Ectodermal cell (in vitro differentiated cells): Measurements from ENCODE around the gene SNCAIP.

ENCODE experiments used
- H3K27ac ChIP-seq: 2 replicates; pipeline ENCODE4 v1.7.0; 2013; ENCODE audit warnings: mild to moderate bottlenecking, low read depth, low read length; ENCODE audit not compliant: insufficient read depth, poor library complexity, severe bottlenecking
- H3K27me3 ChIP-seq: 2 replicates; pipeline ENCODE4 v1.7.0; 2013; ENCODE audit warnings: mild to moderate bottlenecking, low read length; ENCODE audit not compliant: insufficient read depth, control insufficient read depth, poor library complexity, severe bottlenecking
- H3K36me3 ChIP-seq: one replicate; pipeline ENCODE4 v1.7.0; 2013; ENCODE audit warnings: low read length; ENCODE audit not compliant: control insufficient read depth, insufficient read depth
- H3K4me1 ChIP-seq: one replicate; pipeline ENCODE4 v1.7.0; 2013; ENCODE audit warnings: low read length; ENCODE audit not compliant: control insufficient read depth, insufficient read depth
- H3K4me3 ChIP-seq: 2 replicates; pipeline ENCODE4 v1.7.0; 2013; ENCODE audit warnings: low read depth, low read length, control low read depth; ENCODE audit not compliant: insufficient read depth
- H3K9me3 ChIP-seq: 2 replicates; pipeline ENCODE4 v1.7.0; 2013; ENCODE audit warnings: mild to moderate bottlenecking, low read length, moderate library complexity; ENCODE audit not compliant: control insufficient read depth
- WGBS, 2 experiments: methylation state at CpG; one replicate each; pipeline ENCODE4 v1.1.7; 2013; ENCODE audit warnings: missing lambda C conversion rate in 2 of 2; 5-methylcytosine and 5-hydroxymethylcytosine counted together

Gene SNCAIP

DNA sequence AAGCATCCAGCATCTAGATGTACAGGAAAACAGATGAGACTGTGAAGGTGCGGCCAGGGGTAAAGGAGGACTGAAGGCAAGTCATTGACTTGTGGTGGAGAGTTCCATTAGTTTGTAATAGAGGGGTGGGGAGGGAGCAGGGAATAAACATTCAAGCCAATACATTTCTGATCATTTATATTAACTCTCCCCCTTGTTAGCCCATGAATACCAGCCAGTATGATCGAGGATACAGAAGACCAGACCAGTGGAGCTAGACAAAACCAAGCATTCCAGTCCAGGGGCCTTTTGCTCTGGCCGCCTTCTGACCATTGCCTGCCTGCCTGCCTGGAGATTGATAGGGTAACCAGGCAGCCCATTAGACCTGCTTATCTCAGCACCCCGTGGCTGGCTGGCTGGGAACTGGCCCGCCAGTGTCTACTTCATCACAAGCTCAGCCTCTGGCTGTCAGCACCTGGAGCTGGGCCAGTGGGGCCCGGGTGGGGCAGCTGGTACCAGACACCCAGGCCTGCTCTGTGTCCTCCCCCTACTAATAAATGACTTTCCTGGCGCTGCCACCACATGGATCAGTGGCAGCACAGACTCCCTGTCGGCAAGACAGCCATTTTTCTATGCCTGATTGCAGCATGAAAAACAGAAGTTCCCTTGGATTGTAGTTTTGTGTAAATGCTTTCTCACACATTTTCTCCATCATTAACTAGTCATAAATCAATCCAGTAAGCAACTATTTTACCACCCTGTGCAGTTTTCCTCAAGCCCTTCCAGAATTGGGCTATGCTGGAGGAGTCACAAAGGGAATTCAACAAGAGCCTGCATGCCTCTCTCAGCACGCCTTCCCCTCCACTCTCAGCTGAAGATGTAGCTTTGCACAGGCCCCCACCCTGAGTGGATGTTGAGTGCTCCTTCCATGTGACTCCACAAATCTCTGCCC is 181.3 kb downstream of the SNCAIP start:
- no peaks in the 10 kb centered on the region for H3K27me3 ChIP-seq
- H3K4me1 ChIP-seq = no peaks in the 10 kb centered on the region
- WGBS, 2 experiments = 78 to 79% methylated on average over 9 of the region's 9 CpGs
- H3K9me3 ChIP-seq = no peaks in the 10 kb centered on the region
- H3K36me3 ChIP-seq = no peaks in the 10 kb centered on the region
- H3K4me3 ChIP-seq = no peak overlapping the region
- H3K27ac ChIP-seq = no peak overlapping the region

GRCh38 chr5:122494109-122494508 is 182.1 kb downstream of the SNCAIP start:
- 90 to 93% methylated on average over 4 of the region's 4 CpGs for WGBS, 2 experiments
- H3K9me3 ChIP-seq = no peaks in the 10 kb centered on the region
- H3K27ac ChIP-seq = no peak overlapping the region

DNA sequence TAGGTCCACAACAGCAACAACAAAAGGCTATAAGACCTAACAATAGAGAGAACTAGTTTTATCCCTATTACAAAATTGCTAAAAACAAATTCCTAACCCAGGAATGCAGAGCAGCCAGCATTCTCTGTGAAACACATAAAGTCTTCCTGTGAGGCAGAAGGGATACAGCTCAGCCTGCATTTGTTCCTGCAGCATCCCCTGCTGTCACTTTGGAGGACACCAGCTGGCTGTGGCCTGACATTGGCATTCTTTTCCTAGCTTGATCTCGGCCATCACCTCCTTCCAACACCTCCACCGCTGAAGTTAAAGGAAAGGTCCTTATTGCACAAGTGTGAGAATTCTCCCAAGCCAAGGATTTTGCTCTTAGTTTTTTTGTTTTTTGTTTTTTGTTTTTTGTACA is 186.1 kb downstream of the SNCAIP start:
- H3K27ac ChIP-seq = no peak overlapping the region
- 4 to 7% methylated on average over 2 of the region's 2 CpGs for WGBS, 2 experiments
- H3K27me3 ChIP-seq = no peaks in the 10 kb centered on the region
- no peaks in the 10 kb centered on the region for H3K36me3 ChIP-seq
- no peaks in the 10 kb centered on the region for H3K9me3 ChIP-seq
- H3K4me1 ChIP-seq = peaks cover 4% of the 10 kb centered on the region
- H3K4me3 ChIP-seq = no peak overlapping the region

More at GRCh38 chr5:122494109-122494508, 182.1 kb downstream of the SNCAIP start:
- Histone ChIP-seq H3K4me1 (no peaks in the 10 kb centered on the region), H3K4me3 (no peak overlapping the region), H3K36me3 (no peaks in the 10 kb centered on the region), H3K27me3 (no peaks in the 10 kb centered on the region)

DNA sequence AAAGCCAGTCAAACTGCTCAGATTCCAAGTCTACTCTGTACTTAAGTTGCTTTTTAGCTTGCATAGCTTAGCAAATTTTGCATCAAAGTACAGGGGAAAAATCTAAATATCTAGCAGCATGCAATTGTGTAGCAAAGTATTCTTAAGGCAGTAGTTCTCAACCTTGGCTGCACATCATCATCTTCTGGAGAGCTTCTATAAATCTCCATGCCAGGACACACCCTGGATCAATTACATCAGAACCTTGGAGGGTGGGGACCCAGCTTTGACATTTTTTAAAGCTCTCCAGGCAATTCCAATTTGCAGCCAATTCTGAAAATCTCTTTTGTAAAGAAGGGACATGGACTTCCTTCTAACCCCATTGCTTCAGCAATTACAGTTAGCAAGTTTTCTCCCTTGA is 187.5 kb downstream of the SNCAIP start:
- no peak overlapping the region for H3K4me3 ChIP-seq
- no peak overlapping the region for H3K27ac ChIP-seq
- H3K27me3 ChIP-seq = no peaks in the 10 kb centered on the region
- no peaks in the 10 kb centered on the region for H3K9me3 ChIP-seq
- peaks cover 4% of the 10 kb centered on the region for H3K4me1 ChIP-seq
- H3K36me3 ChIP-seq = no peaks in the 10 kb centered on the region

- no peaks in the 10 kb centered on the region for H3K27me3 ChIP-seq
- H3K27ac ChIP-seq = no peak overlapping the region
- peaks cover 4% of the 10 kb centered on the region for H3K4me1 ChIP-seq
- no peak overlapping the region for H3K4me3 ChIP-seq
- 55 to 57% methylated on average over 12 of the region's 12 CpGs for WGBS, 2 experiments
- H3K36me3 ChIP-seq = no peaks in the 10 kb centered on the region
- no peaks in the 10 kb centered on the region for H3K9me3 ChIP-seq
Observed at GRCh38 chr5:122500245-122501088, 188.4 kb downstream of the SNCAIP start.

GRCh38 chr5:122501089-122501435 is 189.0 kb downstream of the SNCAIP start:
- WGBS, 2 experiments = 42 to 43% methylated on average over 2 of the region's 2 CpGs
- no peak overlapping the region for H3K27ac ChIP-seq
- no peaks in the 10 kb centered on the region for H3K9me3 ChIP-seq
- H3K4me3 ChIP-seq = no peak overlapping the region
- H3K27me3 ChIP-seq = no peaks in the 10 kb centered on the region
- H3K4me1 ChIP-seq = peaks cover 4% of the 10 kb centered on the region
- H3K36me3 ChIP-seq = no peaks in the 10 kb centered on the region

DNA sequence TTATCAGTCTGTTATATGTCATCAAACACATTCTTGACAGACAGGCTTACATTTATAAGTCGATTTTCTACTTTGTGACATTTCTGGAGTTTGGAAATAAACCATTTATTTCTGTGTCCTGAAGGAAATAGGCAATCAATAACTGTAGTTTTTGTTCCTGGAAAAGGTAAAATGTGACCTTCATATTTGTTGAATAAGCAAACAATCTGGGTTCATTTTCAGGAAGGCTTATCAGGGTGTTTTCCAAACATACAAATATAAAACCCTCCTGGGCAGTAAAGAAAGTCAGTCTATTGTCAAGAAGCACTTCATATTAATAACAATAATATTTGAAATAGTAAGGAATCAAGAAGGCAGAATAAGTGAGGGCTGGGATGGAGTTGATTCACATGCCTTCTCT is 195.0 kb downstream of the SNCAIP start:
- Histone ChIP-seq H3K9me3 (no peaks in the 10 kb centered on the region), H3K4me1 (no peaks in the 10 kb centered on the region), H3K27ac (no peak overlapping the region), H3K4me3 (no peak overlapping the region), H3K36me3 (no peaks in the 10 kb centered on the region), H3K27me3 (no peaks in the 10 kb centered on the region)
- 86 to 88% methylated on average over 1 of the region's 1 CpG for WGBS, 2 experiments

GRCh38 chr5:122507581-122507980 is 195.5 kb downstream of the SNCAIP start:
- no peaks in the 10 kb centered on the region for H3K27me3 ChIP-seq
- H3K27ac ChIP-seq = no peak overlapping the region
- 90 to 96% methylated on average over 5 of the region's 5 CpGs for WGBS, 2 experiments

GRCh38 chr5:122508623-122509022 is 196.6 kb downstream of the SNCAIP start:
- Histone ChIP-seq H3K4me1 (no peaks in the 10 kb centered on the region), H3K36me3 (no peaks in the 10 kb centered on the region), H3K4me3 (no peak overlapping the region), H3K27ac (no peak overlapping the region), H3K27me3 (no peaks in the 10 kb centered on the region), H3K9me3 (no peaks in the 10 kb centered on the region)

More at GRCh38 chr5:122507581-122507980, 195.5 kb downstream of the SNCAIP start:
- H3K9me3 ChIP-seq = no peaks in the 10 kb centered on the region
- H3K36me3 ChIP-seq = no peaks in the 10 kb centered on the region
- no peak overlapping the region for H3K4me3 ChIP-seq
- no peaks in the 10 kb centered on the region for H3K4me1 ChIP-seq
